Measurements from ENCODE around the gene MAGEA10.
"Not testable (repeated sequence)": the region's sequence is repeated elsewhere in the genome, so short reads cannot be mapped to it uniquely, and the experiment has no call there.

Gene MAGEA10

GRCh38 chrX:152138388-152138784, at the start of gene MAGEA10:
TSS of gene MAGEA10 (minus strand) at chrX:152138577. CDS start at chrX:152135620, 2,957 bp downstream.
- DNase-seq, result no peak

GRCh38 chrX:152177497-152178269, 39.3 kb upstream of the MAGEA10 start:
- DNase-seq, result no peak

- no peak for DNase-seq
These were observed 38.7 kb upstream of the MAGEA10 start for GRCh38 chrX:152177052-152177451.

- DNase-seq, result not testable (repeated sequence)
These were observed 37.5 kb upstream of the MAGEA10 start for GRCh38 chrX:152175892-152176291.

GRCh38 chrX:152173923-152174322, 35.5 kb upstream of the MAGEA10 start:
- not testable (repeated sequence) for DNase-seq

GRCh38 chrX:152170621-152171020, 32.2 kb upstream of the MAGEA10 start:
- DNase-seq, result no peak

GRCh38 chrX:152165033-152165743, 26.8 kb upstream of the MAGEA10 start:
- DNase-seq, result no peak

GRCh38 chrX:152157042-152157441, 18.7 kb upstream of the MAGEA10 start:
- no peak for DNase-seq

- DNase-seq, result no peak
These were observed 17.5 kb upstream of the MAGEA10 start for GRCh38 chrX:152155766-152156310.

- no peak for DNase-seq
These were observed 15.7 kb upstream of the MAGEA10 start for GRCh38 chrX:152154050-152154449.

- no peak for DNase-seq
These were observed 12.9 kb upstream of the MAGEA10 start for GRCh38 chrX:152151256-152151655.

- no peak for DNase-seq
These were observed 11.3 kb upstream of the MAGEA10 start for GRCh38 chrX:152149648-152150047.

- no peak for DNase-seq
These were observed 1.2 kb upstream of the MAGEA10 start for GRCh38 chrX:152139589-152139988.

GRCh38 chrX:152137771-152138387, 498 bp downstream of the MAGEA10 start:
- DNase-seq, result no peak

- DNase-seq, result no peak
These were observed 2.1 kb downstream of the MAGEA10 start for GRCh38 chrX:152136312-152136711.

GRCh38 chrX:152131525-152131924, 6.9 kb downstream of the MAGEA10 start:
- DNase-seq, result no peak

GRCh38 chrX:152129069-152129844, 9.1 kb downstream of the MAGEA10 start:
- DNase-seq, result not testable (repeated sequence)

GRCh38 chrX:152117305-152117704, 21.1 kb downstream of the MAGEA10 start:
- DNase-seq, result no peak

- no peak for DNase-seq
These were observed 29.9 kb downstream of the MAGEA10 start for GRCh38 chrX:152108527-152108926.

- no peak for DNase-seq
These were observed 34.5 kb downstream of the MAGEA10 start for GRCh38 chrX:152103866-152104265.

- DNase-seq, result no peak
These were observed 52.2 kb downstream of the MAGEA10 start for GRCh38 chrX:152086141-152086540.

Measured in stimulated activated naive CD4-positive, alpha-beta T cell (primary cell).